SK-N-MC (cell line): ENCODE results near the gene CAVIN1.

Experiments used
- EZH2 ChIP-seq: fragments of 200-600 bp; sonication (generic); IDR thresholded peaks from one replicate; pipeline ENCODE4 v1.6.1; 2017; ENCODE audit warnings: antibody characterized with exemption
- POLR2AphosphoS5 ChIP-seq: IDR thresholded peaks from 2 replicates; pipeline ENCODE4 v1.6.1; 2012; ENCODE audit warnings: mild to moderate bottlenecking, low read depth, low read length, borderline replicate concordance

- TF ChIP-seq EZH2 (no peak), POLR2AphosphoS5 (no peak)
Measured at GRCh38 chr17:42358434-42358833, 64.6 kb downstream of the CAVIN1 start.
